Ishikawa (cell line): ENCODE results near the gene STX12.

ENCODE experiments used
- CEBPB ChIP-seq: IDR thresholded peaks from 2 replicates; pipeline ENCODE4 v1.6.1; 2012
- CREB1 ChIP-seq: IDR thresholded peaks from 2 replicates; pipeline ENCODE4 v1.6.1; 2012; ENCODE audit warnings: low read depth
- EGR1 ChIP-seq: IDR thresholded peaks from 2 replicates; pipeline ENCODE4 v1.6.1; 2012
- EP300 ChIP-seq: IDR thresholded peaks from 2 replicates; pipeline ENCODE4 v1.6.1; 2012; ENCODE audit warnings: borderline replicate concordance
- FOXM1 ChIP-seq: IDR thresholded peaks from 2 replicates; pipeline ENCODE4 v1.6.1; 2012; ENCODE audit warnings: low read depth, borderline replicate concordance
- NFIC ChIP-seq: IDR thresholded peaks from 2 replicates; pipeline ENCODE4 v1.6.1; 2012
- RAD21 ChIP-seq: IDR thresholded peaks from 2 replicates; pipeline ENCODE4 v1.6.1; 2012; ENCODE audit warnings: low read depth
- TAF1 ChIP-seq: IDR thresholded peaks from 2 replicates; pipeline ENCODE4 v1.6.1; 2012; ENCODE audit warnings: low read depth, mild to moderate bottlenecking
- TCF12 ChIP-seq: IDR thresholded peaks from 2 replicates; pipeline ENCODE4 v1.6.1; 2012; ENCODE audit warnings: low read depth
- TEAD4 ChIP-seq: IDR thresholded peaks from 2 replicates; pipeline ENCODE4 v1.6.1; 2012
- YY1 ChIP-seq: IDR thresholded peaks from 2 replicates; pipeline ENCODE4 v1.6.1; 2012; ENCODE audit warnings: low read depth
- ZBTB7A ChIP-seq: IDR thresholded peaks from 2 replicates; pipeline ENCODE4 v1.6.1; 2012; ENCODE audit warnings: low read depth
- TF ChIP-seq, protein P1 (sequence below): IDR thresholded peaks from 2 replicates; pipeline ENCODE4 v1.6.1; 2012
- TF ChIP-seq, protein P2 (sequence below): IDR thresholded peaks from 2 replicates; pipeline ENCODE4 v1.6.1; 2012; ENCODE audit warnings: low read depth, mild to moderate bottlenecking
- TF ChIP-seq, protein P3 (sequence below): IDR thresholded peaks from 2 replicates; pipeline ENCODE4 v1.6.1; 2012

The STX12 gene

DNA sequence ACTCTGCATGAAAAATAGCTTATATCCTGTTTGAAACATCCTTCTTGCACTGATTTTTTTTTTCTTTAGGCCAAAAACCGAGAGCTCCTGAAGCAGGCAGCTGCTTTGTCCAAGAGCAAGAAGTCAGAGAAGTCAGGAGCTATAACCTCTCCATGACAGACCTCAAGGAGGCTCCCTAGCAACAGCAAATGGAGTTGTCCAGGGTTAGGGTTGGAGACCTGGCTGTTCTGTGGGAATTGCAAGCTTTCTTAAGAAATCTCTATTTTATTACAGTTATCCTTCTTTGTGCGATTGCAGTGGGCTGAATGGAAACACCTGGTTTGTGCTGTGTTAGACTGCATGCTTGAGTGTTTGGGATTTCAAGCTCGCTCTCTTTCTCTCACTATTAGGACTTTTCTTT is 12.6 kb upstream of the STX12 start:
- TF ChIP-seq CREB1 (no peak), CEBPB (no peak), RAD21 (peak; percentile 15; the same call in 1 of the 2 replicates), FOXM1 (no peak), EP300 (no peak), NFIC (no peak), ZBTB7A (no peak)
- TF ChIP-seq, protein P1, sequence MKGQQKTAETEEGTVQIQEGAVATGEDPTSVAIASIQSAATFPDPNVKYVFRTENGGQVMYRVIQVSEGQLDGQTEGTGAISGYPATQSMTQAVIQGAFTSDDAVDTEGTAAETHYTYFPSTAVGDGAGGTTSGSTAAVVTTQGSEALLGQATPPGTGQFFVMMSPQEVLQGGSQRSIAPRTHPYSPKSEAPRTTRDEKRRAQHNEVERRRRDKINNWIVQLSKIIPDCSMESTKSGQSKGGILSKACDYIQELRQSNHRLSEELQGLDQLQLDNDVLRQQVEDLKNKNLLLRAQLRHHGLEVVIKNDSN: no peak

DNA sequence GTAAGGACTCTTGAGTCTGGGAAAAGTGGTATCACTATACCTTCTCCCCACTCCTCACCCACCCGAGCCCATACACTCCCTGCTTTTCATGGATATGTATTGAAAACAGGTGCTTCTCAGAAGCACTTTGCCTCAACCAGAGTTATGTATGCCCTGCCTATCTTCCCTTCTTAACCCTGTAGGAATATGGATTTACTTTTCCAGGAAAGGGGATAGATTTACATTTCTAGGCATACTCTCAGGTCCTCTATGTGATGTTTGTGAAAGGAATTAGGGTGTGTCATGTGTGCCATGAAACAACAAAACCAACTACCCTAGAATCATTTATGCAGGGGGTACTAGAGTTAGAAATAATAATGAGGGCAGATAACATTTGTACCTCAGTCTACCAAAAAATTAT is 11.0 kb upstream of the STX12 start:
- TF ChIP-seq, protein P2, sequence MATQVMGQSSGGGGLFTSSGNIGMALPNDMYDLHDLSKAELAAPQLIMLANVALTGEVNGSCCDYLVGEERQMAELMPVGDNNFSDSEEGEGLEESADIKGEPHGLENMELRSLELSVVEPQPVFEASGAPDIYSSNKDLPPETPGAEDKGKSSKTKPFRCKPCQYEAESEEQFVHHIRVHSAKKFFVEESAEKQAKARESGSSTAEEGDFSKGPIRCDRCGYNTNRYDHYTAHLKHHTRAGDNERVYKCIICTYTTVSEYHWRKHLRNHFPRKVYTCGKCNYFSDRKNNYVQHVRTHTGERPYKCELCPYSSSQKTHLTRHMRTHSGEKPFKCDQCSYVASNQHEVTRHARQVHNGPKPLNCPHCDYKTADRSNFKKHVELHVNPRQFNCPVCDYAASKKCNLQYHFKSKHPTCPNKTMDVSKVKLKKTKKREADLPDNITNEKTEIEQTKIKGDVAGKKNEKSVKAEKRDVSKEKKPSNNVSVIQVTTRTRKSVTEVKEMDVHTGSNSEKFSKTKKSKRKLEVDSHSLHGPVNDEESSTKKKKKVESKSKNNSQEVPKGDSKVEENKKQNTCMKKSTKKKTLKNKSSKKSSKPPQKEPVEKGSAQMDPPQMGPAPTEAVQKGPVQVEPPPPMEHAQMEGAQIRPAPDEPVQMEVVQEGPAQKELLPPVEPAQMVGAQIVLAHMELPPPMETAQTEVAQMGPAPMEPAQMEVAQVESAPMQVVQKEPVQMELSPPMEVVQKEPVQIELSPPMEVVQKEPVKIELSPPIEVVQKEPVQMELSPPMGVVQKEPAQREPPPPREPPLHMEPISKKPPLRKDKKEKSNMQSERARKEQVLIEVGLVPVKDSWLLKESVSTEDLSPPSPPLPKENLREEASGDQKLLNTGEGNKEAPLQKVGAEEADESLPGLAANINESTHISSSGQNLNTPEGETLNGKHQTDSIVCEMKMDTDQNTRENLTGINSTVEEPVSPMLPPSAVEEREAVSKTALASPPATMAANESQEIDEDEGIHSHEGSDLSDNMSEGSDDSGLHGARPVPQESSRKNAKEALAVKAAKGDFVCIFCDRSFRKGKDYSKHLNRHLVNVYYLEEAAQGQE: no peak
- TF ChIP-seq EP300 (no peak), YY1 (no peak), FOXM1 (no peak), CREB1 (no peak)

DNA sequence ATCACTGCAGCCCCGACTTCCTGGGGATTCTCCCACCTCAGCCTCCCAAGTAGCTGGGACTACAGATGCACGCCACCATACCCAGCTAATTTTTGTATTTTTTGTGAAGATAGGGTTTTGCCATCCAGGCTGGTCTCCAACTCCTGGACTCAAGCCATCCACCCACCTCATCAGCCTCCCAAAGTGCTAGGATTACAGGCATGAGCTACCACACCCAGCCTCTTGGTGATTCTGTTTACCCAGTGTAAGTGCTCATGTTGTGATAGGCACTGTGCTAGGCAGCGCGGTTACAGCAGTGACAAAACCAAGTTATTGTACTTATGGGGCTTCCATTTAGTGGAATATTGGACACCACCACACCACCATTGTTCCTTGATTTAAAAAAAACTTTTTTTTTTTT is 9.7 kb upstream of the STX12 start:
- TF ChIP-seq RAD21: no peak
- TF ChIP-seq EGR1: no peak
- TF ChIP-seq CREB1: no peak
- TF ChIP-seq, protein P3, sequence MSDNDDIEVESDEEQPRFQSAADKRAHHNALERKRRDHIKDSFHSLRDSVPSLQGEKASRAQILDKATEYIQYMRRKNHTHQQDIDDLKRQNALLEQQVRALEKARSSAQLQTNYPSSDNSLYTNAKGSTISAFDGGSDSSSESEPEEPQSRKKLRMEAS: no peak
- TF ChIP-seq FOXM1: no peak
- no peak for TF ChIP-seq TEAD4
- TF ChIP-seq EP300: no peak
- TF ChIP-seq, protein P1: no peak
- no peak for TF ChIP-seq YY1
- no peak for TF ChIP-seq TCF12
- TF ChIP-seq, protein P2: no peak
- no peak for TF ChIP-seq ZBTB7A
- no peak for TF ChIP-seq TAF1
- no peak for TF ChIP-seq CEBPB
- TF ChIP-seq NFIC: no peak

DNA sequence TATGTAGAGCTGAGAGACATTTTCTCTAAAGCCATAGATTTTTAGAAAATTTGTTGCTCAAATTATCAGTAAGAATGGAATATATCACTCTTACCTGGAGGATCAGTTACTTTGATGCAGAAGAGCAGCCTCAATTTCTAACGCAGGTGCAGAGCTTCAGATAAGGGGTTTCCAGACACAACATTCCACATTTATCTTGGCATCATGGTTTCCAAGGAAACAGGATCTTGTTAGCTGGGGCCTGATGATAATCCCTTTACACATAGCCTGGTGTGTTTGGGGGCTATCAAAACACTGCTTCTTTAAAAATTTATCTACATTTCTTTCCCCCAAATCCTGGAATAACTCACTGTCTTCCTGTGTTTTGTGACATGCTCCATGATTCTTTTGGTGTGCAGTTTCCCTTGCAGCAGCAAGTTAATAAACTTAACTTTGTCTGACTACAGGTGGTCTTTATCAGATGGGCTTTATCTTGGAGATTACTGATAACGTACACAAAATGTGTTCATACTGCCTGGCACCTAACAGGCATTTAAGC is 2.7 kb upstream of the STX12 start:
- TF ChIP-seq, protein P3: no peak
- TF ChIP-seq EP300 (no peak), RAD21 (no peak), ZBTB7A (no peak), NFIC (no peak), TCF12 (no peak), YY1 (no peak), TAF1 (no peak), TEAD4 (no peak), CEBPB (no peak), CREB1 (no peak), FOXM1 (no peak), EGR1 (no peak)
- TF ChIP-seq, protein P1: no peak
- TF ChIP-seq, protein P2: no peak
